Measurements from ENCODE around the gene MED29.

MED29 gene

GRCh38 chr19:39433480-39434079 lies 42.4 kb downstream of the MED29 start:
- DNase-seq, result no peak

- no peak for DNase-seq
Measured at GRCh38 chr19:39434123-39435076, 43.2 kb downstream of the MED29 start.

- DNase-seq, result peak; percentile 98
Measured at GRCh38 chr19:39435499-39436349, 44.5 kb downstream of the MED29 start, which contains the start of gene RPS16. Gene RPS16, minus strand, starts transcription at chr19:39435949. Its CDS starts 54 bp downstream, at chr19:39435895.

- DNase-seq, result no peak
Measured at GRCh38 chr19:39436350-39436716, 45.2 kb downstream of the MED29 start.

- peak; percentile 17 for DNase-seq
Measured at GRCh38 chr19:39438270-39438934, 47.2 kb downstream of the MED29 start.

GRCh38 chr19:39444598-39445195 lies 53.5 kb downstream of the MED29 start:
- peak; percentile 17 for DNase-seq

GRCh38 chr19:39445196-39446111 lies 54.3 kb downstream of the MED29 start, which contains the start of gene SUPT5H:
Gene SUPT5H, plus strand, starts transcription at chr19:39445582. Its CDS starts 309 bp downstream, at chr19:39445891.
- peak; percentile 96 for DNase-seq

GRCh38 chr19:39446365-39447084 lies 55.3 kb downstream of the MED29 start:
- DNase-seq, result no peak

- peak; percentile 30 for DNase-seq
Measured at GRCh38 chr19:39448271-39448670, 57.1 kb downstream of the MED29 start.

GRCh38 chr19:39449116-39449797 lies 58.1 kb downstream of the MED29 start:
- DNase-seq, result no peak

Data from fibroblast of skin of scalp (primary cell).